ENCODE data around the gene PLXNC1. TPM values are rescaled to one million over a fixed set of nuclear protein-coding genes. Genes with fewer than 3 reads are reported as not detected.

PLXNC1 gene
- total and polyA plus RNA-seq, 2 of the 8 experiments (the other 6 are each of a cell fraction or from before 2014, with no cell fraction given), result 0.83 to 2.0 TPM

GRCh38 chr12:94267921-94268471 is 119.6 kb downstream of the PLXNC1 start:
- Histone ChIP-seq H3K18ac (ENCODE audit: extremely low read depth, low read length) (no peak overlapping the region), H4K20me1 (replicated peaks in 1 of 2; ENCODE audit: control insufficient read depth in 1 of 2, insufficient read depth in 2 of 2, low read length in 2 of 2) (no peaks in the 10 kb centered on the region), H3K27me3 (replicated peaks in 1 of 4; ENCODE audit: control insufficient read depth in 3 of 4, extremely low read depth in 1 of 4, insufficient read depth in 3 of 4, low read length in 3 of 4) (peaks cover 0 to 3% (median 2%) of the 10 kb centered on the region in 4 experiments; a peak in 2 of 7 replicates), H2BK12ac (ENCODE audit: low read depth, low read length) (peak overlapping the region; percentile 77; the same call in 1 of the 2 replicates), H2BK15ac (ENCODE audit: low read length) (no peak overlapping the region), H3K27ac (ENCODE audit: low read depth, low read length) (no peak overlapping the region), H3K4me3 (ENCODE audit: extremely low read depth in 1 of 4, insufficient read depth in 2 of 4, low read depth in 3 of 4, low read length in 4 of 4) (no peak overlapping the region), H3K4ac (replicated peaks; ENCODE audit: insufficient read length, low read depth, low read length) (no peak overlapping the region), H3K14ac (ENCODE audit: insufficient read length) (no peak overlapping the region), H3K9ac (replicated peaks in 1 of 4; ENCODE audit: extremely low read depth in 1 of 4, low read depth in 3 of 4, low read length in 3 of 4) (no peak overlapping the region), H3K79me2 (ENCODE audit: control insufficient read depth in 1 of 2, insufficient read depth in 2 of 2, low read length in 2 of 2) (no peaks in the 10 kb centered on the region), H3K9me3 (ENCODE audit: insufficient read depth in 2 of 2, low read depth in 1 of 2, low read length in 1 of 2) (no peaks in the 10 kb centered on the region), H3K36me3 (ENCODE audit: control insufficient read depth in 2 of 4, insufficient read depth in 4 of 4, low read length in 3 of 4) (no peaks in the 10 kb centered on the region), H2BK20ac (ENCODE audit: low read length) (no peak overlapping the region), H3K4me2 (ENCODE audit: insufficient read depth in 1 of 2, low read depth in 2 of 2, low read length in 2 of 2) (no peak overlapping the region), H3K4me1 (replicated peaks in 1 of 4; ENCODE audit: control insufficient read depth in 3 of 4, insufficient read depth in 4 of 4, low read length in 3 of 4) (peaks cover 9 to 17% (median 12%) of the 10 kb centered on the region in 4 experiments), H4K5ac (ENCODE audit: insufficient read length, low read depth, low read length) (no peak overlapping the region), H3K23me2 (ENCODE audit: low read depth, low read length) (no peaks in the 10 kb centered on the region), H4K8ac (ENCODE audit: extremely low read depth, insufficient read depth, low read length) (no peak overlapping the region), H3K56ac (replicated peaks; ENCODE audit: insufficient read length, low read depth, low read length) (no peak overlapping the region), H2BK120ac (replicated peaks; ENCODE audit: low read depth, low read length) (no peak overlapping the region), H3K23ac (ENCODE audit: insufficient read length) (no peak overlapping the region), H2BK5ac (ENCODE audit: low read depth, low read length) (no peak overlapping the region), H2AFZ (ENCODE audit: low read length) (no peak overlapping the region), H3K79me1 (ENCODE audit: low read depth, low read length) (no peaks in the 10 kb centered on the region), H2AK5ac (ENCODE audit: low read depth, low read length) (0 out of 2 replicates have a peak overlapping the region, but pooled peaks have one; percentile 8), H4K91ac (replicated peaks; ENCODE audit: insufficient read length, low read length) (no peak overlapping the region)
- DNase-seq (ENCODE audit: low read depth in 1 of 2, low spot score in 2 of 2) (no peak), FAIRE-seq (no peak)
- 91% methylated on average over 5 of the region's 5 CpGs; no CpG with 5 or more reads in 1 of the 2 experiments for WGBS, 2 experiments (ENCODE audit: extremely low coverage in 1 of 2, insufficient coverage in 1 of 2, insufficient read length in 1 of 2, insufficient replicate concordance in 2 of 2, low coverage in 1 of 2, low lambda C conversion rate in 2 of 2, missing lambda C conversion rate in 1 of 2)
- ChIA-PET POLR2A (ENCODE audit: partially characterized antibody) (no interaction called here), CTCF (ENCODE audit: partially characterized antibody) (interaction anchor here (0.6 kb wide), 2 partner anchors 22 to 139 kb away, joined by 3 read pairs; no protein-coding TSS in a partner anchor)
- TF ChIP-seq NRF1 (IDR thresholded peaks at IDR 0.05; ENCODE audit: low read depth, low read length) (no peak), RAD21 (IDR thresholded peaks at IDR 0.05 in 1 of 2, conservative IDR thresholded peaks at IDR 0.05 in 1 of 2; ENCODE audit: low read depth in 2 of 2, low read length in 2 of 2) (no peak), ZNF274 (IDR thresholded peaks at IDR 0.05; ENCODE audit: borderline replicate concordance, extremely low read depth, low read length) (no peak), SUZ12 (IDR thresholded peaks at IDR 0.05; ENCODE audit: low read length) (no peak), YY1 (IDR thresholded peaks at IDR 0.05; ENCODE audit: low read depth, low read length) (no peak), RBBP5 (IDR thresholded peaks at IDR 0.05; ENCODE audit: borderline replicate concordance, low read depth, low read length) (no peak), BACH1 (IDR thresholded peaks at IDR 0.05; ENCODE audit: low read length) (no peak), HDAC2 (IDR thresholded peaks at IDR 0.05; ENCODE audit: borderline replicate concordance in 1 of 2, low read depth in 2 of 2, low read length in 2 of 2) (no peak), GABPA (IDR thresholded peaks at IDR 0.05; ENCODE audit: borderline replicate concordance, insufficient read depth, low read length) (no peak)
- TF ChIP-seq, protein P1, sequence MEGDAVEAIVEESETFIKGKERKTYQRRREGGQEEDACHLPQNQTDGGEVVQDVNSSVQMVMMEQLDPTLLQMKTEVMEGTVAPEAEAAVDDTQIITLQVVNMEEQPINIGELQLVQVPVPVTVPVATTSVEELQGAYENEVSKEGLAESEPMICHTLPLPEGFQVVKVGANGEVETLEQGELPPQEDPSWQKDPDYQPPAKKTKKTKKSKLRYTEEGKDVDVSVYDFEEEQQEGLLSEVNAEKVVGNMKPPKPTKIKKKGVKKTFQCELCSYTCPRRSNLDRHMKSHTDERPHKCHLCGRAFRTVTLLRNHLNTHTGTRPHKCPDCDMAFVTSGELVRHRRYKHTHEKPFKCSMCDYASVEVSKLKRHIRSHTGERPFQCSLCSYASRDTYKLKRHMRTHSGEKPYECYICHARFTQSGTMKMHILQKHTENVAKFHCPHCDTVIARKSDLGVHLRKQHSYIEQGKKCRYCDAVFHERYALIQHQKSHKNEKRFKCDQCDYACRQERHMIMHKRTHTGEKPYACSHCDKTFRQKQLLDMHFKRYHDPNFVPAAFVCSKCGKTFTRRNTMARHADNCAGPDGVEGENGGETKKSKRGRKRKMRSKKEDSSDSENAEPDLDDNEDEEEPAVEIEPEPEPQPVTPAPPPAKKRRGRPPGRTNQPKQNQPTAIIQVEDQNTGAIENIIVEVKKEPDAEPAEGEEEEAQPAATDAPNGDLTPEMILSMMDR (IDR thresholded peaks at IDR 0.05; ENCODE audit: control extremely low read depth in 1 of 3, insufficient read depth in 1 of 3, low read depth in 1 of 3, low read length in 3 of 3), result no peak
